ENCODE results near the gene ZNF275. TPM values are rescaled to one million over a fixed set of nuclear protein-coding genes. Genes with fewer than 3 reads are reported as not detected.

The ZNF275 gene
- total and polyA plus RNA-seq, 12 donors, result 22.8 to 252 (median 101) TPM

DNA sequence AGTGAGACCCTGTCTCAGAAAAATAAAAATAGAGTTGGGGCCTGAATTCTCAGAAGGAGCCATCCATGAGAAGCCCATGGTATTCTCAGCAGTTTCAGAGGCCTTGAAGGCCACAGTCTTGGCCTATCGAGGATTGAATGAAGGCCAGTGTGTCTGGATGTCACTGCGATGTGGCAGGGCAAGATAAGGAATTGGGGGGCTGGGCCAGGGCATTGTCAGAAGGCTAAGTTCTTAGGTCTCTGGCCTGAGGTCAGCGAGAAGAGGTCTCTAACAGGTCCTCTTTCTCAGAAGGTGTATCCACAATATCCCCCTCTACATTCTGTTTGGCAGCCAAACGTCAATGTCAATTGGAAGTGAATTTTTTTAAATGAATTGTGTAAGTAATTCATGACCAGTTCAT is 5.7 kb downstream of the ZNF275 start:
- Histone ChIP-seq H3K36me3 (replicated peaks in 1 of 2) (peaks cover 0 to 4% of the 10 kb centered on the region in 2 donors), H3K9me3 (replicated peaks in 1 of 3) (no peaks in the 10 kb centered on the region), H3K4me1 (replicated peaks in 1 of 2) (peaks cover 3 to 16% of the 10 kb centered on the region in 2 donors), H3K27me3 (no peaks in the 10 kb centered on the region), H3K27ac (peak overlapping the region in 2 of 5 donors; percentile 1 to 49), H3K4me3 (no peak overlapping the region)
- no peak for TF ChIP-seq POLR2A (IDR thresholded peaks at IDR 0.05)
- TF ChIP-seq, protein P1, sequence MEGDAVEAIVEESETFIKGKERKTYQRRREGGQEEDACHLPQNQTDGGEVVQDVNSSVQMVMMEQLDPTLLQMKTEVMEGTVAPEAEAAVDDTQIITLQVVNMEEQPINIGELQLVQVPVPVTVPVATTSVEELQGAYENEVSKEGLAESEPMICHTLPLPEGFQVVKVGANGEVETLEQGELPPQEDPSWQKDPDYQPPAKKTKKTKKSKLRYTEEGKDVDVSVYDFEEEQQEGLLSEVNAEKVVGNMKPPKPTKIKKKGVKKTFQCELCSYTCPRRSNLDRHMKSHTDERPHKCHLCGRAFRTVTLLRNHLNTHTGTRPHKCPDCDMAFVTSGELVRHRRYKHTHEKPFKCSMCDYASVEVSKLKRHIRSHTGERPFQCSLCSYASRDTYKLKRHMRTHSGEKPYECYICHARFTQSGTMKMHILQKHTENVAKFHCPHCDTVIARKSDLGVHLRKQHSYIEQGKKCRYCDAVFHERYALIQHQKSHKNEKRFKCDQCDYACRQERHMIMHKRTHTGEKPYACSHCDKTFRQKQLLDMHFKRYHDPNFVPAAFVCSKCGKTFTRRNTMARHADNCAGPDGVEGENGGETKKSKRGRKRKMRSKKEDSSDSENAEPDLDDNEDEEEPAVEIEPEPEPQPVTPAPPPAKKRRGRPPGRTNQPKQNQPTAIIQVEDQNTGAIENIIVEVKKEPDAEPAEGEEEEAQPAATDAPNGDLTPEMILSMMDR (IDR thresholded peaks at IDR 0.05), result no peak
- intact Hi-C loops (cut with DNase I), result no loop called here
- DNase-seq, result peak in 2 of 7 donors; percentile 38 to 54
- WGBS, 4 donors, result 50 to 72% (median 65%) methylated on average over 3 to 4 of the region's 4 CpGs

DNA sequence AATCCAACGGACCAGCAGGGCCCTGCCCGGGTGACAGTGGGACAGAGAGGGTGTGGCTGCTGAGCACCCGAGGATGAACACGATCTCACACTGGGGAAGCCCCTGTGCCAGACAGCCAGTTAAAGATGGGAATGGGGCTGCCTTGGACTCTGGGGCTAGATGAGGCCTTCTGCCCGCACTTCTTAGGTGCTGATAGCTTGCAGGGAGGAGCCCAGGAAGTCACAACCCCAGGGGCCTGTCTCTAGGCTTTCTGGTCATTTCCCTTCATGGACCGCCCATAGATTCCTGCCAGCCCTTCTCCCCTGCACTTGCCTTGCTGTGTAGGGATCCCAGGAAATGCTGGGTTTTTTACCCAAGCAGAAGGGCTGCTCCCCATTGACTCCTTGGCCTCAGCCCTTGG is 6.2 kb downstream of the ZNF275 start:
- no peaks in the 10 kb centered on the region for H3K9me3 ChIP-seq (replicated peaks in 1 of 3)
- WGBS, 4 donors, result 55 to 89% (median 71%) methylated on average over 1 to 6 of the region's 6 CpGs
- intact Hi-C loops (cut with DNase I), result no loop called here
- TF ChIP-seq POLR2A (IDR thresholded peaks at IDR 0.05), result no peak
- TF ChIP-seq, protein P1 (IDR thresholded peaks at IDR 0.05), result no peak
- H3K36me3 ChIP-seq (replicated peaks in 1 of 2), result peaks cover 0 to 8% of the 10 kb centered on the region in 2 donors
- H3K27me3 ChIP-seq, result no peaks in the 10 kb centered on the region
- H3K4me3 ChIP-seq, result no peak overlapping the region
- peaks cover 3 to 16% of the 10 kb centered on the region in 2 donors for H3K4me1 ChIP-seq (replicated peaks in 1 of 2)
- peak overlapping the region in 2 of 5 donors; percentile 1 to 17 for H3K27ac ChIP-seq
- DNase-seq, result no peak

DNA sequence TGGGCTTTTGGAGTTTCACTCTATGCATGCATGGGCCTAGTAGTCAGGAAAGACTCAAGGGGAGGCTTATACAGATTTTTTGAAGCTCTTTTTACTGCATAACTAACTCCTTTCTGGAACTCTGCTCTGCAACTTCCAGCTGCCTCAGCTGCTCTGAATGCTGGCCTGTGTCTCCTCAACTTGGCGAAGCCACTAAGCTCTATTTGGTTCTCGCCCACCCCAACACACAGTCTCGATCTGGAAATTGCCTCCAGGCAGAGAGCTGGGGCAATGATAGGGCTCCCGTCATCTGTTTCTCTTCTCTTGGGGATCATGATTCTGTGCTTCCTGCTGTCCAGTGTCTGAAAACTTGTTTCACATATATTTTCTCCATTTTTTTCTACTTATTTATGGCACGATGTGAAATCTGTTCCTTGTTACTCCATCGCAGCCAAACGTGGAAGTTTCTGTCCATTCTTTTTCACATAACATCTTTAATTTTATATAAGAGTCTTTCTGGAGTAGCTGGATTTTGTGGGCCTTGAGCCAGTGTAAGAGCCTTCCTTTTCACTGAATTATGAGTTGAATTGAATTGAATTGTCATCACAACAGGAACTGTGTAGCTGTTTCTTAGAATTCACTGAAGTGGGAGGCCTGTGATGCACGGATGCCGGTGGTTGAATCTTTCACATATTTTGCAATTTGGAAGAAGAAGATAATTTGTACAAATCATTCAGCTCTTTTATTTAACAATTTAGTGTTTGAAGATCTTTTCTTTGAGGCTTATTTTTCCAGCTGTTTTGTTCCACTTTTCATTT is 9.0 kb downstream of the ZNF275 start:
- WGBS, 4 donors, result 42 to 65% (median 55%) methylated on average over 9 of the region's 9 CpGs

DNA sequence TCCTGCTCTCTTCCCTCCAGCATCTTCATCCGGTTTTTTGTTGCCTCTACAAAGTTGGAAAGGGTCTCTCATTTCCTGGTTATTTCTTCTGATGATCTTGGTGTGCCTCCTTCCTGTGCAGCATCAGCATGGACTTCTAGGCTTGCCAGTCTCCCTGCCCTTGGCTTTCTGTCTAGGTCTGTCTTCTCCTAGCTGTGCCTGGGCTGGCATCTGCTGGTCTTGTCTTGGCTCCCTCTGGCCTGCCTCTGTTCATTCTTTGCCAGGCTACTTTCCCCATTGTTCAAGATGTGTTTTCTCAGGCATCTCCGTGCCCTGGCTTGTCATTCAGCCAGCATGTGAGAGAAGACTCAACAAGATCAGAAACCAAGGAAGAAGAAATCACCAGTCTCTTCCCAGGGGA is 9.7 kb downstream of the ZNF275 start:
- H3K4me1 ChIP-seq (replicated peaks in 1 of 2), result peaks cover 3 to 16% of the 10 kb centered on the region in 2 donors
- no peak for DNase-seq
- no peaks in the 10 kb centered on the region for H3K9me3 ChIP-seq (replicated peaks in 1 of 3)
- WGBS, 4 donors, result 50 to 87% (median 63%) methylated on average over 2 of the region's 2 CpGs
- no peaks in the 10 kb centered on the region for H3K27me3 ChIP-seq
- TF ChIP-seq POLR2A (IDR thresholded peaks at IDR 0.05), result no peak
- TF ChIP-seq, protein P1 (IDR thresholded peaks at IDR 0.05), result no peak
- intact Hi-C loops (cut with DNase I), result no loop called here
- H3K36me3 ChIP-seq (replicated peaks in 1 of 2), result peaks cover 0 to 39% of the 10 kb centered on the region in 2 donors
- peak overlapping the region in 2 of 5 donors; percentile 33 to 63 for H3K27ac ChIP-seq
- H3K4me3 ChIP-seq, result no peak overlapping the region

More for the DNA sequence above, 9.0 kb downstream of the ZNF275 start:
- DNase-seq, result no peak
- intact Hi-C loops (cut with DNase I), result no loop called here
- TF ChIP-seq, protein P1 (IDR thresholded peaks at IDR 0.05), result no peak
- TF ChIP-seq POLR2A (IDR thresholded peaks at IDR 0.05), result no peak
- Histone ChIP-seq H3K36me3 (replicated peaks in 1 of 2) (peaks cover 0 to 32% of the 10 kb centered on the region in 2 donors), H3K27me3 (no peaks in the 10 kb centered on the region), H3K27ac (peak overlapping the region in 2 of 5 donors; percentile 18 to 63), H3K4me3 (no peak overlapping the region), H3K9me3 (replicated peaks in 1 of 3) (no peaks in the 10 kb centered on the region), H3K4me1 (replicated peaks in 1 of 2) (peaks cover 3 to 16% of the 10 kb centered on the region in 2 donors)
